Epithelial cell of umbilical artery (primary cell): ENCODE results near the gene AAMDC. TPM values are rescaled to one million over a fixed set of nuclear protein-coding genes. Genes with fewer than 3 reads are reported as not detected.

Source experiments
- total RNA-seq: library from RNA; depleted of rRNA; stranded (reverse); fragments of >200 nt; gene quantifications from 2 replicates; pipeline ENCODE4 v1.2.3, GENCODE V29; 2014

The AAMDC gene
- 52.3 and 80.1 TPM in 2 replicates for total RNA-seq

GRCh38 chr11:77820565-77821348 lies at the start of gene AAMDC, which contains the start of gene RSF1:
TSS of gene AAMDC (plus strand) at chr11:77821144. CDS start at chr11:77842497, 21,353 bp downstream.
TSS of gene RSF1 (minus strand) at chr11:77820722. CDS start at chr11:77820714, 8 bp downstream.

Other genes starting within 250 kb of the AAMDC start
- 0.30 and 0.32 TPM in 2 replicates for gene AQP11, start 231.2 kb upstream of the AAMDC start, total RNA-seq
- 136 and 163 TPM in 2 replicates for gene CLNS1A, start 183.3 kb upstream of the AAMDC start, total RNA-seq
- 34.4 and 52.0 TPM in 2 replicates for gene RSF1, start 422 bp upstream of the AAMDC start, total RNA-seq
- gene INTS4, start 173.5 kb downstream of the AAMDC start, total RNA-seq: 34.4 and 44.5 TPM in 2 replicates
- gene KCTD14, start 202.1 kb downstream of the AAMDC start, total RNA-seq: 0.32 and 0.91 TPM in 2 replicates
- not detected in 2 replicates for gene THRSP, start 242.7 kb downstream of the AAMDC start, total RNA-seq